Activated CD8-positive, alpha-beta memory T cell treated with anti-CD3 and anti-CD28 coated beads for 24 hours (primary cell): ENCODE results near the gene HNRNPM.
A peak's percentile ranks its signal among the peaks of the same experiment; 100 is the strongest.

Experiments used
- DNase-seq: peaks from one replicate; pipeline ENCODE4 v3.0.0-alpha.2; 2020

The HNRNPM gene

DNA sequence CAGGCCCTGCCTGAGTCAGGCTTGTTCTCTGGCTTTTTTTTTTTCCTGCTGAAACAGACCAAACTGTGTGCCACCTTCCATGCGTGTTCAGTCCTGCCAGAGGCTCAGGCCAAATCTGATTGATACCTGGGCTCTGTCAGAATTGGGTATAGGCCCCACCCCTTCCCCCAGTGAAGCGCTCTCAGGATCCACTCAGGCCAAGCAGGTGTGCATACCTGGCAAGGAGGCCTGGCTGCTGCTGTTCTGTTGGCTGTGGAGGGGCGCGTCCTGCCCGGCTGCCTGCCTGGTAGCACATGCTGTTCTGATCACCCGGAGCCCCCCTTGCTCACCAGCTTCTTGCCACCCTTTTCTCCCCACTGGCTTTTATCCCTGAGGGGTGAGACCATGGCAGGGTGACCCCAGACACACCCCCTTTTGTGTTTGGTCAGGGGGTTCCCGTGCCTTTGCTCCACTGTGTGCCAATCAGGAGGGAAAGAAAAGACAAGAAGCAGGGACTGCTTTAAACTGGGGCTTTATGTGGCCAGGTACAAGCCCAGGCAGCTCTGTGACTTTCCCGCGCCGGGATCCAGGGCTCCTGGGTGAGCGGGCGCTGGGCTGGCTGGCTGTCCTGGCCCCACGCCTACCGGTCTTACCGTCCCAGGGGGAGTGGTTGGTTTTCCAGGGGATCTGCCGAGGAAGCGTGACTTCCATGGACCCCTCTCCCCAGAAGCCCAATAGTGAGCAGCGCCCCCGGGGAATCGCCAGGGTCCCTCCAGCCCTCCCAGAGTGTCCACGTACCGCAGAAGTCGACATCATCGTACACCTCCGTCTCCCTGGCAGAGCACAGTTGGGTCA, 45.0 kb downstream of the HNRNPM start:
- no peak for DNase-seq

DNA sequence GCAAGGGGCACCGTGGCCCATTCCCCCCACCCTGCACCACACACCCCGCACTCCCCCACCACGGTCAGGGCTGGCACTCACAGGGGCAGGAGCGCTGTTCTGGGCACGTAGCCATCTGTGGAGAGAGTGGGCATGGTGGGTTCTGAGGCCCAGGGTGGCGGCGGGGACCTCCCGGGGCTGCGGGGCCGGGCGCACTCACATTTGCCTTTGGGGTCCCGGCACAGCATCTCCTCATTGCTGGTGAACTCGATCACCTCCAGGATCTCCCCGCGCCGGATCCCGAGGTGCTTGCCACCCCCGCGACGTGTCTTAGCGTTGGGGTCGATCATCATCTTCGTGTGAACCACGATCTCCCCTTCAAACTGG, 45.6 kb downstream of the HNRNPM start:
- no peak for DNase-seq

DNA sequence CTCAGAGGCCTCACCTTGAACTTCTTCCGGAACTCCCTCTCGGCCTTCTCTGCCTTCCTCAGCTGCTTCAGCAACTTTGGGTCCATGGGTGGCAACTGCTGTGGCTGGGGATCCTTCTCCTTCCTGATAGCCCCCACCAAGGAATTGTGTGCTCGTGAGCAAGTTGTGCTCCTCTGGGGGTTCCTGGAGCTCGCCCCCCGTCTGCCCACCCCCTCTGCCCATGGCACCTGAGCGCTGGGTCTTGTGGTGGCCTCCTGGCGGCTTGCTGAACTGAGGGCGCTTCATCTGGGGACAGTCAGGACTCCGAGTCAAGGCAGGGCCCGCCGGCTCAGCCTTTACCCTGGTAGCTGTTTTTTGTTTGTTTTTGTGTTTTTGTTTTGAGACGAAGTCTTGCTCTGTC, 46.1 kb downstream of the HNRNPM start:
- no peak for DNase-seq

DNA sequence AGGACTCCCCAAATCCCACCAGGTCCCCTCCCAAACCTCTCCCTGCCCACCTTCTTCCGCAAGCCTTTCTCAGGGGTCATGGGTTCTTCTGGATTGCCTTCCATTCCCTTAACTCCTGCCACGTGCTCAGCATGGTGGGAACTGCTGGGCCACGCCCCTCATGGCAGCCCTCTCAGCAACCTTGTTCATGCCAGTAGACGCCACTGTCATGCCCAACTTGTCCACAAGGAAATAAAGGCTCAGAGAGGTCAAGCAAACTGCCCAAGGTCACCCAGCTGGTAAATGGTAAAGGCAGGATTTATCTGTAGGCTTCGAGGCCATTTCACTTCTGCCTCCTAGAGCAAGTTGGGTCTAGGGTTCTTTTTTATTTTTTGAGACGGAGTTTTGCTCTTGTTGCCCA, 46.8 kb downstream of the HNRNPM start:
- no peak for DNase-seq

DNA sequence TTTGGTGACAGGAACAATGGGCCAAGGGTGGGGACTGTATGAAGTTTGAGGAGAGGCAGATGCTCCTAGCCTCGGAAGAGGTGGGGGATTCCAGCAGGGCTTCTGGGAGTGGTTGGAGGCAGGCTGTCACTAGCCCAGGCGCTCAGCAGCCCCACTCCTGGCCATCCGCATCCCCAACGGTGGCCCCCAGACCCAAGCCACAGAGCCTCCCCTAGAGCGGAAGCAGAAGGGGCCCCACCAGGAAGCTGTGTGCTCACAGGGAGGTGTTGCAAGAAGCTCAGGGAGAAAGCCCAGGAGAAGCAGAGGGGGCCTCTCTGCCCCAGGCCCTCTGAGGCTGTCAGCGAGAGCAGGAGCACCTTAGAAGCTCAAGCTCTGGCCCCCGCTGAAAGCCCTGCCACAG, 49.4 kb downstream of the HNRNPM start:
- no peak for DNase-seq

DNA sequence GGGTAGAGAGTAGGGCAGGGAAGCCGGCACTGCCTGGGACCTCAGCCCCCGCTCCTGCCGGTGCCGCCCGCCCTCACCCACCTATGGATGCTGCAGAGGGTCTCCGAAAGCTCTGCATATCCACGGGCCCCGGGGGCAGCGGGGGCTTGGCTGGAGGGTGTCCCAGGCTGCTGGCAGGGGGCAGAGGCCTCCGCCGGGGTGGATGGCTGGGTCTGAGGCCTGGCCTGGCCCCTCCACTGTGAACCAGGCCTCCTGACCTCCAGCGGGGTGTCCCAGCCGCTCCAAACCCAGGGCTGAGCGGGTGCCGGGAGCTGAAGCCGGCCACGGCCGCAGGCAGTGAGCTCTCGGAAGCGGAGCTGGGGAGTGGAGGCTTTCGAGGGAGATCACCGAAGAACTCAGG, 53.5 kb downstream of the HNRNPM start:
- DNase-seq, result no peak

DNA sequence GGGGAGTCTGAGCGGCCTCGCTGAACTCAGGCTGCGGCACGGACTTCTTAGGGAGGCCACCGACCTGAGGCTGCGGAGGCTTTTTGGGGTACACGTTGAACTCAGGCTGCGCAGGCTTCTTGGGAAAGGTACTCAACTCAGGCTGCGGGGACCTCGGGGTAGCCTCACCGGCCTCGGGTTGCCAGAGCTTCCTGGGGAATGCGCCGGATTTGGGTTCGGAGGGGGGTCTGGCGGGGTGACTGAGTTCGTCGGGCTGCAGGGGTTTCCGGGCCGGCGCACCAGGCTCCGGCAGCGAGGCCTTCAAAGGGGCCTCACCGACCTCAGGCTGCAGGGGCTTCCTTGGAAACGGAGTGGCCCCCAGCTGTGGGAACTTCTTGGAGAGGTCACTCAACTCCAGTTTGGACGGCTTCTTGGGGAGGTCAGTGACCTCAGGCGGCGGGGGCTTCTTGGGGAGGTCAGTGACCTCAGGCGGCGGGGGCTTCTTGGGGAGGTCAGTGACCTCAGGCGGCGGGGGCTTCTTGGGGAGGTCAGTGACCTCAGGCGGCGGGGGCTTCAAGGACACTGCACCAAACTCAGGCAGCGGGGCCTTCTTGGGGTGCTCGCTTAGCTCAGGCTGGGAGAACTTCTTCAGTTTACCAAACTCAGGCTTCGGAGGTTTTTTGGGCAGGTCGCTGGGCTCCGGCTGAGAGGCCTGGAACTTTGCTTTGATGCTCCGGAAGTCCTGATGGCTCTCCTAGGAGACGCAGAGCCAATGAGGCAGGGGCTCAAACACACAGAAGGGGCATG, 54.5 kb downstream of the HNRNPM start:
- no peak for DNase-seq

DNA sequence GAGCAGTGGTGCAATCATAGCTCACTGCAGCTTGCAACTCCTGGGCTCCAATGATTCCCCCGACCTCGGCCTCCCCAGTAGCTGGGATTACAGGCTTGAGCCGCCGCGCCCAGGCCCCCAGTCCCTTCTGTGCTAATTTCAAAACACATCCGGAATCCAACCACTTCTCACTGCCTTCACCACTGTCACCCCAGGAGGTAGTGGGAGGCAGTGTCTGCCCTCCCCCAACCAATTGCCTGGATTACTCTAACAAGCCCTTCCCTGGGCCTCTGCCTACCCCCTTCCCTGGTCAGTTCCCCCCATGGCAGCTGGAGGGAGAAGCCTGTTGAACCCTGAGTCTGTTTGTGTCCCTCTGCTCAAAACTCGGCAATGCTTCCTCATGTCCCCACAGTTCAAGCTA, 55.4 kb downstream of the HNRNPM start:
- no peak for DNase-seq

DNA sequence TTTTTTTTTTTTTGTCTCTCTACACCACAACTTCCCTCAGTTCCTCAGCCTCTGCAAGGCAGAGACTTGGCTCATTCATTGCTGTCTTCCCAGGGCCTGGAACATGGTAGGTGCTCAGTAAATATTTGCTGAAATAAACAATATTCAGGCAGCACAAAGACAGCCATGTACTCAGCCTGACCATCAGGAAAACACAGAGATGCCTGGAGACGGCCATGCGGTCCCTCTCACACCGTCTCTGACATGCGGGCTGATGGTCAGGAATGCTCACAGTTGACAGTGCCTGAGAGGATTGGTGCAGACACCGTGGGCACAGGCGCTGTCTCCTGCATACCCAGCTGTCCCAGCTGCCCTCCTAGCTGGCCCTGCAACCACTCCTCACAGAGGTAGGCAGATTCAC, 56.7 kb downstream of the HNRNPM start:
- no peak for DNase-seq

DNA sequence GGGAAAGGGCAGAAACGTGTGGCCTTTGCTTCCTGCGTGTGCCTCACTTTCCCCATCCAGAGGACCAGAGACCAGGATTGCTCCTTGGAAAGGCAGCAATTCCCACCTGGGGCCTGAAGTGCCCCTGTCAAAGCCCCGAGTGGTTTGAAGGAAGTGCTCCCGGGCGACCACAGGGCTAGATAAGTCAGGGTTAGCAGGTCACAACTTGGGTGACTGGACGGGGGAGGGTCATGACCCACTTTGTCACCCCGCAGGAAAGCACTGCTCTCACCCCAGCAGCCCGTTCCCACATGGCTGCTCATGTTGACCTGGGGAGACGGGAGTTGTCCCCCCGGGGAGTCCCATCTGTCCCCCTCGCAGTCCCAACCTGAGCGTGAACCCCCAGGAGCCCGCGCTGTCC, 57.2 kb downstream of the HNRNPM start:
- no peak for DNase-seq

DNA sequence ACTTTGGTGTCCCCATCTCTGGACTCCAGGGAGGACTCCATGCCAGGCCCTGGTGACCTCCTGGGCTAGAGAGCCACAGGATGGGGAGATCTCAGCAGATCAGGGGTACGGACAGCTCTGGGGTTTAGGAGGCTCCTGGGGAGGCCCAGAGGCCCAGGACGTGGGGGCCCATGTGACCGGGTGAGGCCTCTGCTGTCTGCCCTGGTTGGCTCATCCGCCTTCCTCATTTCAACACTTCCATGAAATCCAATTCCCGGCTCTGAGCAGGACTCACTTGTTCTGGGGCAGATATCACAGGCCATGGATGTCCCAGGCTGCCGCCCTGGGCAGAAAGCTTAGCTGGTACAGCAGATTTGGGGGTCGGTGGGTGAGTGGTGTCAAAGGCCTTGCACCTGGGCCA, 58.7 kb downstream of the HNRNPM start:
- no peak for DNase-seq

DNA sequence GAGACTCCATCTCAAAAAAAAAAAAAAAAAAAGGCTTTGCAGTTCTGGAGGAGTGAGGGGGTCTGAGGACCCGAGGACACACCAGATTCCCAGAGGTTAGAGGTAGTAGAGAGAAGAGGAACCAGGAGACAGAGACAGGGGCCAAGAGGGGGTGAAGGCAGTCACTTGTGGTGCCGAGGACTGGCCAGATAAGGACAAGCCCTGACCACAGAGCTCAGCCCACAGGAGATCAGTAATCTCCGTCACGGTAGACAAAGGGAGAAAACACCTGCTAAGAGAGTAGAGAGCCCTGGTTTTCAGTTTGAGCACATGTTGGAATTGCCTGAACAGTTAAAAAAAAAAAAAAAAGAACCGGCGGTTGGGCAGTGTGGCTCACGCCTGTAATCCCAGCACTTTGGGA, 59.4 kb downstream of the HNRNPM start:
- DNase-seq, result no peak

DNA sequence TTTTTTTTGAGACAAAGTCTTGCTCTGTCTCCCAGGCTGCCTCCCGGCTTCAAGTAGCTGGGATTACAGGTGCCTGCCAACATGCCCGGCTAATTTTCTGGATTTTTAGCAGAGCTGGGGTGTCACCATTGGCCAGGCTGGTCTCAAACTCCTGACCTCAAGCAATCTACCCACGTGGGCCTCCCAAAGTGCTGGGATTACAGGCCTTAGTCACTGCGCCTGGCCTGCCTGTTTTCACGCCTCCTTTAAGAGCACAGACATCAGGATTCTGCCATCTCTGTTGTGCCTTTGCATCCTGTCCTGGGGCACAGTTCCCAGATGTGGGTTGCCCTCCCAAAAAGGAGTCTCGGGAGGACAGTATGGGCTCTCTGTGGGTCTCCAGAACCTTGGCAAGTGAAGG, 60.1 kb downstream of the HNRNPM start:
- no peak for DNase-seq

DNA sequence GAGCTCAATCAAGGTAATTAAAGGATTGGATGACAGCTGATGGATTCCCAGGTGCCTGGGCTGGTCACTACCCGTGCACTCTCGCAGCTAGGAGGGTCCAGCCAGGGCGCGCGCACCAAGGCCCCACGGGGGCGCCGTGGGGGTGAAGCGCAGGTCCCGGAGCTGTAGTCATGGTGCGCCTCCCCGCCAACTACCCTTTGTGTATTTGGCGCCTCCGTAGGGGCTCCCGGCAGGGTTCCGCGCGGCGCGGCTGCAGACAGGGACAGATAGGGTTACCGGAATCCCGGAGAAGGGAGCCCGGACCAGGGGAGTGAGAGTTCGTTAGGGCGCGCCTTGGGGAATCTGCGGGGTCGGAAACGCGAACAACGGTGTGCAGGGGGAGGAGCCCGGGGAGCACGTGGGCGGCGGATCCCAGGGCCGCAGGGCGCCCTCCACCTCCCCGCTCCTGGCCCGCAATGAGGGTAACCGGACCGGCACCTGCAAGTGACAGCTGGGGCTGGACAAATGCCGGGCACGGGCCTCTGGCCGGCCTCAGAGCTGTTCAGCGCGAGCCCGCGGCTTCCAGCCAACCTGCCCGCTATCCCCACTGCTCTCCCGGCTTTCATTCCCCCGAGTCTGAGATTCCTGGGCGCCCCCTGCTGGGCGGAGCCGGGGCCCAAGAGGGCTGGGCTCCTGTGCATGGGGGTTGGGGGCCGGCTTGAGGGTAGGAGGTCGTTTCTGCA, 61.1 kb downstream of the HNRNPM start:
- peak; percentile 94 for DNase-seq

DNA sequence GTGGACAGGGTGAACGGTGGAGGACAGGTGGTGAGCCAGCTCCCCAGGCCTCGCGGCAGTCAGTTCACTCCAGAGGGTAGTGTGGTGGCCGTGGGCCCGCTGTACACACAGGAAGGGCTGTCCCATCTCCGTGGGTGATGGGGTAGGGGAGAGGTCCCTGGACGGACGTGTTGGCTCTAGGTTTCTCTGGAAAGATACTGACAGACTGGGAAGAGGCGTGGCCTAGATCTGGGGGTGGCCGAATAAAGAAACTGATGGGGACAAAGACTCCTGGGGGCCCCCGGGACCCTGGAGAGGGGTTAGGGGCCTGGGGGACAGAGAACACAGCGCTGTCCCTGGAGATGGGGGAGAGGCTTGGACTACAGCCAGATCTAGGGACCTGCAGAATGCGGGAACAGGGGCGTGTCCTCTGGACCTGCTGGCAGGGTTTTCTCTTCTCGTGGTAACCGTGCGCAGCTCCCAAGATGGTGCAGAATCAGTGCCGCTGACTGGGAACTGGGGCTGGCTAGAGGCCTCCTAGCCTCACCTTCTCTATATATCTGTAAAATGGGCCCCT, 61.7 kb downstream of the HNRNPM start:
- DNase-seq, result no peak

DNA sequence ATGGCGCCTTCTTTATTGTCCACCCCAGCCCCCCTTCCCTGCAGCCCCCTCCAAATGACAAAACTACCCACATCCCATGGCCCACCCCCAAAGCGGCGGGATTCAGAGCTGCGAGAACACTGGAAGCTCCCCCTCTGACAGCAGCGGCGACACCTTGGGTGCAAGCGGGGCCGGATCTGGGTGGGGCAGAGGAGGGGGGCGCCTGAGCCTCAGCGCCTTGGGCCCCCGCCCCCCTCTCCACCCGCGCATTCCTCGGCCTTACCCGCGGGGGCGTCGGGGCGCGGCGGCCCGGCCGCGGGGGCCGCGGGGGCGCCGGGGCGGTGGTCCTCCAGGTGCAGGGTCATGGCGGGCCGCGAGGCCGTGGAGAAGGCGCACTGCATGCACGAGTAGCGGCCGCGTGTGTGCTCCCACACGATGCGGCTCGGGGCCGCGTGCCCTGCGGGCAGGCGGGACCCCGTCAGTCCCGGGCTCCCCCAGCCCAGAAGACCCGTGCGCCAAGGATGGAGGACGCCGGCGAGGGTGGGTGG, 65.9 kb downstream of the HNRNPM start:
- no peak for DNase-seq

DNA sequence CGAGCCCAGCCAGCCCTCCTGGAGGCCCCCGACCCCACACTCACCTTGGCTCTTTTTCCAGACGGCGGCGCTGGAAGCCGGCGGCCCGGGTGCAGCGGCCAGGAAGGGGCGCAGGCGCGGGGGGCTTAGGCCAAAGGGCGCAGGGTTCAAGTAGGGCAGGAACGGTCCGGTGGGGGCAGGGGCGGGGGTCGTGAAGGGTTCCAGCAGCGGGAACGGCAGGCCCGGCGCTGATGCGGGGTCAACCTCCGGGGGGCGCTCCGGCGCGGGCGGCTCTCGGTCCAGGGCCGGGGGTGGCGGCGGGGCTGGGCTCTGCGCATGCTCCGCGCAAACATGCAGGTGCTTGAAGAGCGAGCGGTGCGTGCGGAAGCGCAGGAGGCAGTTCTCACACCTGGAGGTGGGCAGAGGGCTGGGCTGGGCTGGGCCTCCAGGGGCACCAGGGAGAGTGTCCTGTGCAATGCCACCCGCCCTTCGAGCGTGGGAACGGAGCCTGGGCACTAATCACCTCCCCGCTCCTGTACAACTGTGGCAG, 66.9 kb downstream of the HNRNPM start:
- no peak for DNase-seq

DNA sequence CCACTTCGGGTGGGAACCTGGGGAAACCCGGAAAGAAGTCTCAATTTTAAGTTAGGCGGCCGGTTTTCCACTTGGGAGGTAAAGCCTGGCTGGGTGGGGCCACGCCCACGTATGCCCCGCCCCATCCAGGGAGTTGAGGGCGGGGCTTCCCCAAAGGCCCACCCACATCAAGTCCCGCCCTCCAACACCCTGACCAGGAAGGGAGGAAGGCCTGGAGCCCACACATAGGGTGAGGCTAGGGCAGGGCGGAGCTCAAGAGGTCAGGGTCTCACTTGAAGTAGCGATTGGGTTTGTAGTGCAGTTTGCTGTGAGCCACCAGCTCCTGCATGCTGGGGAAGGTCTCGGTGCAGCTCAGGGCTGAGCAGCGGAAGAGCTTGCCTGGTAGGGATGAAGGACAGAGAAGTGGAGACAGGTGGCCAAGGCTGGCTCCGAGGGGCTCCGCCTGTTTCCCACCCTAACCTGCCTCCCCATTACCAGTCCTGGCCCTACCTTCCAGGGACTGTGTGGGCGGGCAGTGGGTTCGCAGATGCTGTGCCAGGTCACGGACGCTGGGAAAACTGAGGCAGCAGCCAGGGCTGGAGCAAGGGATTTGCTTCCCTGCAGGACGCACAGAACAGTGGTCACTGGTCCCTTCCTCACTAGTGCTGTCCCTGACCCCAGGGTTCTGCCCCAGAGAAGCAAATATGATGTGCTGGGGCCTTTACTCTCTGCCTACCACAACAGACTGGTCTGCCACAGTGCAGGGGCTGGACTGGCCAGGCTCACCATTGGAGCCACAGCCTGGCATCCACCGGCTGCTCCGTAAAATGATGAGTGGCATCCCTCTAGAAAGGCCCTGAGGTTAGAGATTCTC, 67.6 kb downstream of the HNRNPM start:
- DNase-seq, result no peak

DNA sequence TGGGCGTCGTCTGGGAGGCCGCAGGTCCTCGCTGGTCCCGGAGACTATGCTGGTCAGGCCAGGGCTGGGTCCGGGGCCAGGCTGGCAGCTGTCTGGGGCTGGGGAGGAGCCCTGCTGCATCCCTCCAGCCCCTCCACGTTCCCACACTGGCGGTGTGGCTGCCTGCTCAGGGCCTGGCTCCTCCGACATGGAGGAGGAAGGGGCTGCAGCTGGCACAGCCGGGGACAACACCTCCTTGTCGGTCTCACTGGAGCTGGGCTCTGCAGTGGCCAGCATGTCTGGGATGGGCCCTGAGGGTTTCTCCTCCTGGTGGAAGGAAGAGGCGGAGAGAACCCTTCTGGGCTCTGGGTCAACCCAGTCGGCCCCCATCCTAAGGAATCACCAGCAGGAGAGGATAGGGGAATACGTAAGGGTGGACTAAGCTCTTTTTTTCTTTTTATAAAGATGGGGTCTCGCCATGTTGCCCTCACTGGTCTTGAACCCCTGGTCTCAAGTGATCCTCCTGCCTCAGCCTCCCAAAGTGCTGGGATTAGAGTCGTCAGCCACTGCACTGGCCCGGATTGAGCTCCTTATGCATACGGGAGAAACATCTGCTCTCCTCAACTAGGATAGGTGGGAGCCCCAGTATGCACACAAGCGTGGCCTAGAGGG, 68.4 kb downstream of the HNRNPM start:
- DNase-seq, result no peak

DNA sequence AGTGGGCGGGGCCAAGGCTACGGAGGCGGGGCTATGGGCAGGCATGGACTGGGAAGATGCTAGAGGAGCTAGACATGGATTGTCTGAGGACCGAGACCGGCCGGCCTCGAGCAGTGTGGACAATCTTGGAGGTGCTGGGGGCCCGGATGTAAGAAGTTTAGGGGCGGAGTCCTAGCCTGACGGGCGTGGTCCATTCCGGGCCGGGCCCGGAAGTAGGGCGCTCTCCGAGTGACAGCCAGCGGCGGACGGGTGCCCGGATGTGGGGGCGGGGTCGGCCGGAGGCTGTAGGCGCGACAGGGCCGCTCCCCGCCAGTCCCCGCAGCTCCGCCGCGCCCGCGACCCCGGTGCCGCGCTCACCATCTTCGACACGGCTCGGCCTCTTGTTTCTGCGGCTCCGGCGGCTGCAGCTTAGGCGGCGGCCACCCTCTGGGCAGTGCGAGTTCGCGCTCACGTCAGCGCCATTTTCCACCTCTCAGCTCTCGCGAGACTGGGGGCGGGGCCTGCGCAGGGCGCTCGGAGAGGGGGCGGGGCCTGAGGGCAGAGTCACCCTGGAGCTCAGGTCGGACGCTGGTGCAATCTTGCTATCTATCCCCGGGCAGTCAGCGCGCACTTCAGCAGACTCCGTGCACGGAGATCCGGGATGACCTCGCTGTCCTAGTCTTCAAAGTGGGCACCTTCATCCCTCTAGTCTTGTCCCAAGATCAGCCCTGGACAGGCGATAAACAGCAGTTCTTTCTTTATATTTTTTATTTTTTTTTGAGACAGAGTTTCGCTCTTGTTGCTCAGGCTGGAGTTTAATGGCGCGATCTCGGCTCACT, 69.1 kb downstream of the HNRNPM start, which contains the start of gene ZNF414:
Gene ZNF414, minus strand, starts transcription at position 481 of the 818 bp plus-strand sequence. Its CDS starts 121 bp downstream, at position 360.
- DNase-seq, result peak; percentile 100
